HL-60 (cell line): ENCODE data around the gene AKT3.

Source experiments
- DNase-seq, 2 experiments: peaks; one replicate each; pipeline ENCODE4 v3.0.0-alpha.2; 2010 to 2020; ENCODE audit warnings: low read depth in 1 of 2, low spot score in 1 of 2
- H3K27ac ChIP-seq: fragments of 250-450 bp; sonication (Bioruptor Pico); replicated peaks from 2 replicates; pipeline ENCODE4 v1.5.1; 2020; ENCODE audit warnings: mild to moderate bottlenecking, moderate library complexity
- H3K27me3 ChIP-seq: fragments of 250-450 bp; sonication (Bioruptor Pico); 2 replicates; pipeline ENCODE4 v1.5.1; 2021; ENCODE audit warnings: mild to moderate bottlenecking, moderate library complexity; ENCODE audit not compliant: insufficient read depth, poor library complexity, severe bottlenecking
- H3K4me3 ChIP-seq: replicated peaks from 2 replicates; pipeline ENCODE4 v1.5.1; 2011; ENCODE audit warnings: mild to moderate bottlenecking, control low read depth, low read length; ENCODE audit not compliant: insufficient read depth
- CTCF ChIP-seq: IDR thresholded peaks from one replicate; pipeline ENCODE4 v1.5.1; 2011; ENCODE audit warnings: low read length, control low read depth, inconsistent platforms; ENCODE audit not compliant: insufficient read depth
- GABPA ChIP-seq: IDR thresholded peaks from 2 replicates; pipeline ENCODE4 v1.6.1; 2012; ENCODE audit warnings: low read depth
- POLR2AphosphoS5 ChIP-seq: IDR thresholded peaks from 2 replicates; pipeline ENCODE4 v1.6.1; 2012; ENCODE audit warnings: low read depth
- REST ChIP-seq: IDR thresholded peaks from 2 replicates; pipeline ENCODE4 v1.6.1; 2012; ENCODE audit warnings: low read depth; ENCODE audit not compliant: insufficient replicate concordance
- SPI1 ChIP-seq: IDR thresholded peaks from 2 replicates; pipeline ENCODE4 v1.6.1; 2012; ENCODE audit warnings: low read depth, mild to moderate bottlenecking, borderline replicate concordance

AKT3 gene

GRCh38 chr1:243846761-243847160, 3.3 kb downstream of the AKT3 start:
- Histone ChIP-seq H3K27ac (no peak overlapping the region), H3K4me3 (no peak overlapping the region), H3K27me3 (peaks cover 36% of the 10 kb centered on the region)
- no peak for DNase-seq
- TF ChIP-seq POLR2AphosphoS5 (no peak), REST (no peak), GABPA (no peak), CTCF (no peak), SPI1 (no peak)

GRCh38 chr1:243845888-243846287, 4.2 kb downstream of the AKT3 start:
- H3K27me3 ChIP-seq = peaks cover 27% of the 10 kb centered on the region
- no peak for DNase-seq
- no peak overlapping the region for H3K4me3 ChIP-seq
- TF ChIP-seq GABPA (no peak), POLR2AphosphoS5 (no peak), REST (no peak), CTCF (no peak), SPI1 (no peak)
- H3K27ac ChIP-seq = no peak overlapping the region

- Histone ChIP-seq H3K27me3 (peaks cover 23% of the 10 kb centered on the region), H3K4me3 (no peak overlapping the region), H3K27ac (no peak overlapping the region)
- no peak for DNase-seq
- no peak for TF ChIP-seq POLR2AphosphoS5
- no peak for TF ChIP-seq SPI1
- no peak for TF ChIP-seq CTCF
- no peak for TF ChIP-seq REST
- TF ChIP-seq GABPA = no peak
Measured at GRCh38 chr1:243844186-243844585, 5.9 kb downstream of the AKT3 start.
